IMR-90 (cell line): ENCODE measurements around the gene SLC12A7. TPM values are rescaled to one million over a fixed set of nuclear protein-coding genes. Genes with fewer than 3 reads are reported as not detected.

Source experiments
- ATAC-seq: fragments of 200-7000 bp; cut with Tn5 transposase; 2 replicates; pipeline ENCODE4 v1.9.1; 2020; ENCODE audit warnings: low read depth, mild to moderate bottlenecking, moderate library complexity
- BruUV-seq: library from RNA; stranded (reverse); fragments of 400-500 nt; replicated peaks from 2 replicates; lab custom pipeline; 2021; lab: Mats Ljungman, UMichigan
- CTCF ChIA-PET: fragments of 300-600 bp; formaldehyde crosslinking; extraction: SDS; loops from one replicate; lab custom pipeline; 2021; ENCODE audit warnings: antibody characterized with exemption; lab: Yijun Ruan, JAX
- POLR2A ChIA-PET: fragments of 300-600 bp; sonication (Branson Sonifier 250); formaldehyde crosslinking; loops from one replicate; lab custom pipeline; 2022; ENCODE audit warnings: antibody characterized with exemption; ENCODE audit not compliant: unreplicated experiment; lab: Charles Lee
- DNase-seq: peaks from one replicate; pipeline ENCODE4 v3.0.0; 2013
- H2AFZ ChIP-seq: replicated peaks from 2 replicates; pipeline ENCODE3; 2013; ENCODE audit warnings: low read length, mild to moderate bottlenecking; ENCODE audit not compliant: poor library complexity
- H2AK5ac ChIP-seq: 2 replicates; pipeline ENCODE4 v1.6.1; 2013; ENCODE audit warnings: low read depth, low read length, inconsistent platforms
- H2AK9ac ChIP-seq: replicated peaks from 2 replicates; pipeline ENCODE3; 2013; ENCODE audit warnings: mild to moderate bottlenecking, low read depth, low read length, moderate library complexity; ENCODE audit not compliant: poor library complexity
- H2BK120ac ChIP-seq: 2 replicates; pipeline ENCODE4 v1.6.1; 2013; ENCODE audit warnings: low read depth, low read length, inconsistent platforms
- H2BK15ac ChIP-seq: 3 replicates; pipeline ENCODE4 v1.6.1; 2013; ENCODE audit warnings: low read depth, low read length, inconsistent platforms
- H2BK20ac ChIP-seq: 2 replicates; pipeline ENCODE4 v1.6.1; 2013; ENCODE audit warnings: low read depth, mild to moderate bottlenecking, inconsistent platforms, low read length, moderate library complexity
- H2BK5ac ChIP-seq: 2 replicates; pipeline ENCODE4 v1.6.1; 2013; ENCODE audit warnings: mild to moderate bottlenecking, low read depth, low read length, inconsistent platforms; ENCODE audit not compliant: poor library complexity, severe bottlenecking
- H3K14ac ChIP-seq: replicated peaks from 2 replicates; pipeline ENCODE4 v1.6.1; 2013; ENCODE audit warnings: low read depth, low read length, inconsistent platforms
- H3K18ac ChIP-seq: 2 replicates; pipeline ENCODE4 v1.6.1; 2013; ENCODE audit warnings: low read depth, low read length, control low read depth
- H3K23ac ChIP-seq: 2 replicates; pipeline ENCODE4 v1.6.1; 2013; ENCODE audit warnings: low read depth, low read length, inconsistent platforms
- H3K27ac ChIP-seq: 2 replicates; pipeline ENCODE4 v1.5.1; 2013; ENCODE audit warnings: mild to moderate bottlenecking, control low read depth, low read length; ENCODE audit not compliant: insufficient read depth
- H3K27me3 ChIP-seq: 2 replicates; pipeline ENCODE4 v1.6.1; 2013; ENCODE audit warnings: low read length; ENCODE audit not compliant: control insufficient read depth, insufficient read depth
- H3K36me3 ChIP-seq: 2 replicates; pipeline ENCODE4 v1.6.1; 2013; ENCODE audit warnings: low read length, mixed read lengths; ENCODE audit not compliant: control insufficient read depth, insufficient read depth
- H3K4ac ChIP-seq: 2 replicates; pipeline ENCODE4 v1.6.1; 2013; ENCODE audit warnings: low read depth, low read length, inconsistent platforms
- H3K4me1 ChIP-seq: 2 replicates; pipeline ENCODE4 v1.6.1; 2013; ENCODE audit warnings: low read length, mixed read lengths; ENCODE audit not compliant: control insufficient read depth, insufficient read depth
- H3K4me2 ChIP-seq: 2 replicates; pipeline ENCODE4 v1.6.1; 2013; ENCODE audit warnings: low read depth, mild to moderate bottlenecking, control low read depth, low read length, moderate library complexity
- H3K4me3 ChIP-seq: 2 replicates; pipeline ENCODE4 v1.5.1; 2013; ENCODE audit warnings: low read depth, mild to moderate bottlenecking, control low read depth, low read length, moderate library complexity; ENCODE audit not compliant: insufficient read depth
- H3K56ac ChIP-seq: 2 replicates; pipeline ENCODE4 v1.6.1; 2013; ENCODE audit warnings: low read length, inconsistent platforms; ENCODE audit not compliant: insufficient read depth; ENCODE audit errors: extremely low read depth
- H3K79me1 ChIP-seq, 2 experiments: 2 replicates each; pipeline ENCODE4 v1.6.1; 2013; ENCODE audit warnings: low read length in 2 of 2, inconsistent platforms in 1 of 2, low read depth in 1 of 2
- H3K9ac ChIP-seq: 2 replicates; pipeline ENCODE4 v1.6.1; 2013; ENCODE audit warnings: low read depth, low read length, control low read depth
- H3K9me1 ChIP-seq: 2 replicates; pipeline ENCODE4 v1.6.1; 2013; ENCODE audit warnings: low read length, inconsistent platforms; ENCODE audit not compliant: insufficient read depth
- H3K9me3 ChIP-seq: 2 replicates; pipeline ENCODE4 v1.6.1; 2013; ENCODE audit warnings: low read length; ENCODE audit not compliant: control insufficient read depth, insufficient read depth
- H4K20me1 ChIP-seq: 2 replicates; pipeline ENCODE4 v1.6.1; 2013; ENCODE audit warnings: low read length, inconsistent platforms; ENCODE audit not compliant: insufficient read depth
- H4K5ac ChIP-seq: 2 replicates; pipeline ENCODE4 v1.6.1; 2013; ENCODE audit warnings: mild to moderate bottlenecking, low read depth, low read length, control low read depth
- H4K8ac ChIP-seq, 2 experiments: 2 replicates each; pipeline ENCODE4 v1.6.1; 2013; ENCODE audit warnings: low read depth in 2 of 2, low read length in 2 of 2, control low read depth in 1 of 2, inconsistent platforms in 1 of 2
- H4K91ac ChIP-seq: 2 replicates; pipeline ENCODE4 v1.6.1; 2013; ENCODE audit warnings: low read depth, low read length, inconsistent platforms; ENCODE audit not compliant: insufficient read depth
- BHLHE40 ChIP-seq: fragments of 150-350 bp; IDR thresholded peaks from 2 replicates; pipeline ENCODE4 v1.6.1; 2016; ENCODE audit warnings: mild to moderate bottlenecking, low read depth, low read length
- CEBPB ChIP-seq: IDR thresholded peaks from 2 replicates; pipeline ENCODE4 v1.6.1; 2012; ENCODE audit warnings: low read depth, low read length, improper control_type of control experiment
- CHD1 ChIP-seq: IDR thresholded peaks from 2 replicates; pipeline ENCODE4 v1.6.1; 2012; ENCODE audit warnings: low read depth, low read length, improper control_type of control experiment
- FOS ChIP-seq: fragments of 150-350 bp; IDR thresholded peaks from 2 replicates; pipeline ENCODE4 v1.6.1; 2016; ENCODE audit warnings: low read depth, low read length
- MAFK ChIP-seq: IDR thresholded peaks from 2 replicates; pipeline ENCODE4 v1.6.1; 2012; ENCODE audit warnings: low read depth, low read length, improper control_type of control experiment
- MAZ ChIP-seq: IDR thresholded peaks from 2 replicates; pipeline ENCODE4 v1.6.1; 2012; ENCODE audit warnings: low read depth, mild to moderate bottlenecking, low read length, improper control_type of control experiment, moderate library complexity, borderline replicate concordance
- MXI1 ChIP-seq: IDR thresholded peaks from 2 replicates; pipeline ENCODE4 v1.6.1; 2012; ENCODE audit warnings: low read depth, mild to moderate bottlenecking, low read length, moderate library complexity, borderline replicate concordance
- NFE2L2 ChIP-seq: fragments of 150-350 bp; IDR thresholded peaks from 2 replicates; pipeline ENCODE4 v1.6.1; 2016; ENCODE audit warnings: low read depth, mild to moderate bottlenecking, low read length
- POLR2A ChIP-seq: IDR thresholded peaks from 2 replicates; pipeline ENCODE4 v1.6.1; 2012; ENCODE audit warnings: mild to moderate bottlenecking, low read depth, low read length
- RAD21 ChIP-seq: IDR thresholded peaks from 2 replicates; pipeline ENCODE4 v1.6.1; 2012; ENCODE audit warnings: low read length, improper control_type of control experiment
- RCOR1 ChIP-seq: IDR thresholded peaks from 2 replicates; pipeline ENCODE4 v1.6.1; 2012; ENCODE audit warnings: mild to moderate bottlenecking, low read length, improper control_type of control experiment; ENCODE audit not compliant: insufficient replicate concordance
- RFX5 ChIP-seq: IDR thresholded peaks from 2 replicates; pipeline ENCODE4 v1.8.0; 2012; ENCODE audit warnings: low read depth, mild to moderate bottlenecking, low read length, moderate library complexity
- SMC3 ChIP-seq: fragments of 150-350 bp; IDR thresholded peaks from 2 replicates; pipeline ENCODE4 v1.6.1; 2016; ENCODE audit warnings: low read depth, mild to moderate bottlenecking, antibody characterized with exemption, low read length, moderate library complexity
- WGBS, 2 experiments: methylation state at CpG; one replicate each; pipeline versions ENCODE4 v1.1.5 to v1.1.7; 2013; ENCODE audit warnings: missing lambda C conversion rate in 2 of 2; ENCODE audit not compliant: insufficient read length in 1 of 2; ENCODE audit errors: extremely low coverage in 2 of 2; 5-methylcytosine and 5-hydroxymethylcytosine counted together
- dilution Hi-C: fragments of 300-500 bp; cut with HindIII; formaldehyde crosslinking; loops from one replicate; pipeline ENCODE4 v1.14.3; 2018; ENCODE audit warnings: low sequenced_read_pairs; ENCODE audit not compliant: unreplicated experiment
- in situ Hi-C: fragments of 300-500 bp; cut with MboI; formaldehyde crosslinking; loops from 3 replicates; pipeline ENCODE4 v1.14.3; 2019; ENCODE audit warnings: low sequenced_read_pairs, inconsistent platforms, mixed read lengths
- intact Hi-C: fragments of 100-400 bp; cut with micrococcal nuclease; formaldehyde crosslinking; loops from 2 replicates; pipeline ENCODE4 v1.10.0; 2022
- polyA plus RNA-seq, 3 experiments: library from polyadenylated mRNA; depleted of rRNA; stranded (reverse); fragments of >200 nt; gene quantifications; 2 replicates each; pipeline ENCODE4 v1.2.3, GENCODE V29; 2012; ENCODE audit warnings: low replicate concordance in 1 of 3
- total RNA-seq: library from RNA; depleted of rRNA; stranded (reverse); fragments of >200 nt; gene quantifications from 2 replicates; pipeline ENCODE4 v1.2.3, GENCODE V29; 2012
- TF ChIP-seq, protein P1 (sequence below): conservative IDR thresholded peaks from 2 replicates; pipeline ENCODE4 v1.5.1; 2012; ENCODE audit warnings: mild to moderate bottlenecking, low read depth, low read length, improper control_type of control experiment
- TF ChIP-seq, protein P2 (sequence below): fragments of 150-350 bp; IDR thresholded peaks from 2 replicates; pipeline ENCODE4 v1.6.1; 2017; ENCODE audit warnings: mild to moderate bottlenecking, antibody characterized with exemption, low read length, low read depth
- TF ChIP-seq, protein P3 (sequence below): fragments of 150-350 bp; IDR thresholded peaks from 2 replicates; pipeline ENCODE4 v1.6.1; 2016; ENCODE audit warnings: low read depth, mild to moderate bottlenecking, low read length, moderate library complexity, borderline replicate concordance

The SLC12A7 gene
- total and polyA plus RNA-seq, 2 of the 4 experiments (the other 2 are of a cell fraction), result 3.0 to 6.1 TPM

DNA sequence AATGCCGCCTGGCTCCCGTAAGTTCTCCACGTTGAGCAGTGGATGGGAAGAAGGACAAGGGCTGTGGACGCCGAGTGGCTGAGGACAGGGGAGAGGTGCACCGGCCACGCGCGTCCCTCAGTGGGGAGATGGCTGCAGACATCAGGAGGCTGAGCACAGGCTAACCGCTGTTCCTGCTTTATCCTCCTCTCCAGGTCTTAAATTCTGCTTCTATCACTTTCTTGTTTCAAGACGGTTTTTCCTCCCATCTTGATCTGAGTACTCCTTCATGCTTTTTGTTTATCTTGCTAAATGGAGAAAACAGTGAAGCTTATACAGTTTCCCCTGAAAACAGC lies 47.4 kb upstream of the SLC12A7 start:
- H3K36me3 ChIP-seq, result no peaks in the 10 kb centered on the region
- H3K9ac ChIP-seq, result no peak overlapping the region
- 80% methylated on average over 1 of the region's 11 CpGs; no CpG with 5 or more reads in 1 of the 2 experiments for WGBS, 2 experiments
- H2BK120ac ChIP-seq, result no peak overlapping the region
- H3K14ac ChIP-seq, result no peak overlapping the region
- H3K56ac ChIP-seq, result no peak overlapping the region
- H3K23ac ChIP-seq, result no peak overlapping the region
- in situ Hi-C loops (no loop called here), dilution Hi-C loops (no loop called here), intact Hi-C loops (no loop called here)
- no peak overlapping the region for H2BK20ac ChIP-seq
- H3K18ac ChIP-seq, result no peak overlapping the region
- no peak overlapping the region for H3K4me2 ChIP-seq
- H3K4me1 ChIP-seq, result no peaks in the 10 kb centered on the region
- H2AK9ac ChIP-seq, result no peak overlapping the region
- H2AFZ ChIP-seq, result no peak overlapping the region
- POLR2A ChIA-PET, result no interaction called here
- TF ChIP-seq SMC3 (no peak), FOS (no peak), MAZ (no peak), RAD21 (no peak), RFX5 (no peak), MXI1 (no peak), POLR2A (no peak), NFE2L2 (no peak), RCOR1 (no peak), CHD1 (no peak), BHLHE40 (no peak), MAFK (no peak), CEBPB (no peak)
- TF ChIP-seq, protein P1, sequence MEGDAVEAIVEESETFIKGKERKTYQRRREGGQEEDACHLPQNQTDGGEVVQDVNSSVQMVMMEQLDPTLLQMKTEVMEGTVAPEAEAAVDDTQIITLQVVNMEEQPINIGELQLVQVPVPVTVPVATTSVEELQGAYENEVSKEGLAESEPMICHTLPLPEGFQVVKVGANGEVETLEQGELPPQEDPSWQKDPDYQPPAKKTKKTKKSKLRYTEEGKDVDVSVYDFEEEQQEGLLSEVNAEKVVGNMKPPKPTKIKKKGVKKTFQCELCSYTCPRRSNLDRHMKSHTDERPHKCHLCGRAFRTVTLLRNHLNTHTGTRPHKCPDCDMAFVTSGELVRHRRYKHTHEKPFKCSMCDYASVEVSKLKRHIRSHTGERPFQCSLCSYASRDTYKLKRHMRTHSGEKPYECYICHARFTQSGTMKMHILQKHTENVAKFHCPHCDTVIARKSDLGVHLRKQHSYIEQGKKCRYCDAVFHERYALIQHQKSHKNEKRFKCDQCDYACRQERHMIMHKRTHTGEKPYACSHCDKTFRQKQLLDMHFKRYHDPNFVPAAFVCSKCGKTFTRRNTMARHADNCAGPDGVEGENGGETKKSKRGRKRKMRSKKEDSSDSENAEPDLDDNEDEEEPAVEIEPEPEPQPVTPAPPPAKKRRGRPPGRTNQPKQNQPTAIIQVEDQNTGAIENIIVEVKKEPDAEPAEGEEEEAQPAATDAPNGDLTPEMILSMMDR, result no peak
- TF ChIP-seq, protein P2, sequence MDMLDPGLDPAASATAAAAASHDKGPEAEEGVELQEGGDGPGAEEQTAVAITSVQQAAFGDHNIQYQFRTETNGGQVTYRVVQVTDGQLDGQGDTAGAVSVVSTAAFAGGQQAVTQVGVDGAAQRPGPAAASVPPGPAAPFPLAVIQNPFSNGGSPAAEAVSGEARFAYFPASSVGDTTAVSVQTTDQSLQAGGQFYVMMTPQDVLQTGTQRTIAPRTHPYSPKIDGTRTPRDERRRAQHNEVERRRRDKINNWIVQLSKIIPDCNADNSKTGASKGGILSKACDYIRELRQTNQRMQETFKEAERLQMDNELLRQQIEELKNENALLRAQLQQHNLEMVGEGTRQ, result no peak
- TF ChIP-seq, protein P3, sequence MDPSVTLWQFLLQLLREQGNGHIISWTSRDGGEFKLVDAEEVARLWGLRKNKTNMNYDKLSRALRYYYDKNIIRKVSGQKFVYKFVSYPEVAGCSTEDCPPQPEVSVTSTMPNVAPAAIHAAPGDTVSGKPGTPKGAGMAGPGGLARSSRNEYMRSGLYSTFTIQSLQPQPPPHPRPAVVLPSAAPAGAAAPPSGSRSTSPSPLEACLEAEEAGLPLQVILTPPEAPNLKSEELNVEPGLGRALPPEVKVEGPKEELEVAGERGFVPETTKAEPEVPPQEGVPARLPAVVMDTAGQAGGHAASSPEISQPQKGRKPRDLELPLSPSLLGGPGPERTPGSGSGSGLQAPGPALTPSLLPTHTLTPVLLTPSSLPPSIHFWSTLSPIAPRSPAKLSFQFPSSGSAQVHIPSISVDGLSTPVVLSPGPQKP, result no peak
- no peaks in the 10 kb centered on the region for H3K79me1 ChIP-seq
- H3K4ac ChIP-seq, result no peak overlapping the region
- H4K91ac ChIP-seq, result no peak overlapping the region
- ATAC-seq, result no peak
- no peaks in the 10 kb centered on the region; the same call in 1 of the 2 replicates for H3K9me1 ChIP-seq
- H3K9me3 ChIP-seq, result peaks cover 6% of the 10 kb centered on the region; the same call in 1 of the 2 replicates
- no peak overlapping the region for H2AK5ac ChIP-seq
- no peaks in the 10 kb centered on the region for H4K20me1 ChIP-seq
- H4K8ac ChIP-seq, result no peak overlapping the region
- H3K27me3 ChIP-seq, result peaks cover 44% of the 10 kb centered on the region; the same call in 1 of the 2 replicates
- H3K4me3 ChIP-seq, result no peak overlapping the region
- H3K27ac ChIP-seq, result no peak overlapping the region
- no peak overlapping the region for H2BK5ac ChIP-seq
- DNase-seq, result no peak
- CTCF ChIA-PET, result no interaction called here
- no peak overlapping the region for H4K5ac ChIP-seq
- no peak overlapping the region for H2BK15ac ChIP-seq
- no TSS peak for BruUV-seq
